ENCODE results near the gene GJA4. TPM values are rescaled to one million over a fixed set of nuclear protein-coding genes. Genes with fewer than 3 reads are reported as not detected.

Gene GJA4
- total RNA-seq, result 17.6 and 29.6 TPM in 2 replicates

DNA sequence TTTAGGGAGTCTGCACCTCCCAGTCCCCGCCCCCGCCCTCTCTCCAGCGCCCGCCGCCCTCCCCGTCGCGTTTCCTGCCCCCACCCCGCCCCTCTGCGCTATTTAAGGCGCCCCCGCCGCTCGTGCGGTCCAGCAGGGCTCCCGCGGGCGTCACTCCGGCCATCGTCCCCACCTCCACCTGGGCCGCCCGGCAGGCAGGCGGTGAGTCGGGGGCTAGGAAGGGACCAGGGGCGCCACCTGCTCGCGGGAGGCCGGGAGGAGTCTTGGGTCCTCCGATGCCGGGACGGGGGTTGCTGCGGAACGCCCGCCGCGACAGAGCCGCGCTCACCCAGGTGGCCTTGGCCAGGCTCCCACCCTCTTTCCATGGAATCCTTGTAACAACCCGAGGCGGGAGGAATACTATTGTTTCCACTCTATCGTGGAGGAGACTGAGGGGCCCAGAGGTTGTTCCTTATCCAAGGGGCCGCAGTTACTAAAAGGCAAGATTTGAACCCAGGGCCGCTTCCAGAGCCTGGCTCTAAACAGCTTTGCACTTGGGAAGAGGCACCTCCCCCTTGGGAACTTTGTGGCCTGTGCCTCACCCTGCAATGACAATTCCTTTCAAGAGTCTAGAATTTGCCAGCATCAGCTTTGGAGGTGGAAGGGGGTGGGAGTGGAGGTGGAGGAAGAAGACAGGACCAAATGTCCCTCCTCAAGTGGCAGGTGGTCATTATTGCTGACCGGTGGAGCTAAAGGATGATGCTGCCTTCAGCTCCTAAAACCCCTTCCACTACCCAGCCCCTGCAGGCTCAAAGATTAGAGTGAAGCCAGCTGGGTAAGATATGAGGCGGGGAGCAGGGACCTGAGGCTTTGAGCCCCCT is at the start of gene GJA4:
Gene GJA4, plus strand, starts transcription at position 132 of the 860 bp plus-strand sequence. CDS start 1,215 bp downstream, outside the sequence.
- no peak for DNase-seq (ENCODE audit: low read depth, low spot score)

DNA sequence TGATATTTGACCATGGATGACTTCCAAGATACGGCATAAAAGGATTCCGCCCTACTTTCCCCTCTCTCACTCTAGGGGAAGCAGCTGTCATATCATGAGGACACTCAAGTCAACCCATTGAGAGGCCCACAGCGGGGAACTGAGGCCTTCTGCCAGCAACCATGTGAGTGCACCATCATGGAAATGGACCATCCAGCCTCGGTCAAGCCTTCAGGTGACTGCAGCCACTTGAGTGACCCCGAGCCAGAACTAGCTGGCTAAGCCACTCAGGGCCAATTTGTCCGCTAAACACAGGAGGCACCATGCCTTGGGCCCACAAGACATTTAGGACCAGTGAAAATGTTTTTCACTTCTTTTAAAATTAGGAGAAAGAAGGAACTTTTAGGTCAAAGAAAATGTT is 49.0 kb upstream of the GJA4 start:
- DNase-seq (ENCODE audit: low read depth, low spot score), result no peak

GRCh38 chr1:34744851-34745250 is 47.9 kb upstream of the GJA4 start:
- no peak for DNase-seq (ENCODE audit: low read depth, low spot score)

DNA sequence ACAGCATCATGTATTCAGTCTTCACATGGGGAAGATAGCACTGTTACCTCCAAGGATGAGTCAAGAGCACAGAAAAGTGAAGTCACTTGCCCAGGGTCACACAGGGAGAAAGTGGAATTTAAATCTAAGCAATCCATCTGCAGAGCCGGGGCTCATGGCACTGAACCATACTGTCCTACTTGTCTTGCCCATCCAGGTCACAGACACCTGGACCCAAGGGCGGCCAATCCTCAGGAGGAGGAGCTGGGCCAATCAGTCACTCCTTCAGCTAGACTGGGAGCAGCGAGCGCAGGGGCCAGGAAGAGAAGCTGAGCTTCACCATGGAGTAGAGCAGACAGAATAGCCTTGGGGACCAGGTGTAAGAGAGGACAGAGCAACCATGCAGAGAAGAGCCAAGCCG is 47.1 kb upstream of the GJA4 start:
- no peak for DNase-seq (ENCODE audit: low read depth, low spot score)

- no peak for DNase-seq (ENCODE audit: low read depth, low spot score)
Observed at GRCh38 chr1:34746101-34746500, 46.7 kb upstream of the GJA4 start.

- no peak for DNase-seq (ENCODE audit: low read depth, low spot score)
Observed at GRCh38 chr1:34746785-34747637, 45.8 kb upstream of the GJA4 start.

DNA sequence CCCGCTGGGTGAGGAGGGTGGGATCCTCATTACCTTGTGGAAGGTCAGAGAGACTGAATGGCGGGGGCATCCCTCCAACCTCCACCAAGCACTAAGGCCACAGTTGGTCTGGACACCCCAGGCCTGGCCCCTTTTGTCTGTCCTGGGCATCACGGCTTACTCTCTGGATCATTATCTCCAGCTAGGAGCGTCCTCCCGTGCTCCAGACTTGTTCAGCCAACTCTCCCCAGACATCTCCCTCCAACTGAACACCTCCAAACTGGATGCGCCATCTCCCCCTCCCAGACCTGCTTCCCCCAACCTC is 45.2 kb upstream of the GJA4 start:
- DNase-seq (ENCODE audit: low read depth, low spot score), result no peak

GRCh38 chr1:34749992-34750391 is 42.8 kb upstream of the GJA4 start:
- DNase-seq (ENCODE audit: low read depth, low spot score), result no peak

DNA sequence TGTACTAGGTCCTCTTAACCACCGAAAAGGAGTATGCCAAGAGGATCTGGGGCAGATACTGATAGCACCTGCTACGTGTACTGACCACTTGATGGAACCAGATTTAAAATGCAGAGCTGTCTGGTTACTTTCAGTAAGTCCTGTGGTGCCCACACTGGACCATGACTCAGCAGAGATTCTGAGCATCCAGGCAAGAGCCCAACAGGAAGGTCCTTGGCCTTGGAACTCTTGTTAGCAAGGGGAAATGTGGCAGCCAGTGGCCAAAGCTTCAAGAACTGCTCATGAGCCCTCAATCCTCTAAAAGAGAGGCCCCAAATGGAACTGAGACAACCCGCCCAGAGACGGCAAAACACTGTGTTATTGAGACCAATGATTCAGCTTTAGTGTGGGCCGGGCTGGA is 42.2 kb upstream of the GJA4 start:
- DNase-seq (ENCODE audit: low read depth, low spot score), result no peak

- no peak for DNase-seq (ENCODE audit: low read depth, low spot score)
Observed at GRCh38 chr1:34753163-34753562, 39.6 kb upstream of the GJA4 start.

DNA sequence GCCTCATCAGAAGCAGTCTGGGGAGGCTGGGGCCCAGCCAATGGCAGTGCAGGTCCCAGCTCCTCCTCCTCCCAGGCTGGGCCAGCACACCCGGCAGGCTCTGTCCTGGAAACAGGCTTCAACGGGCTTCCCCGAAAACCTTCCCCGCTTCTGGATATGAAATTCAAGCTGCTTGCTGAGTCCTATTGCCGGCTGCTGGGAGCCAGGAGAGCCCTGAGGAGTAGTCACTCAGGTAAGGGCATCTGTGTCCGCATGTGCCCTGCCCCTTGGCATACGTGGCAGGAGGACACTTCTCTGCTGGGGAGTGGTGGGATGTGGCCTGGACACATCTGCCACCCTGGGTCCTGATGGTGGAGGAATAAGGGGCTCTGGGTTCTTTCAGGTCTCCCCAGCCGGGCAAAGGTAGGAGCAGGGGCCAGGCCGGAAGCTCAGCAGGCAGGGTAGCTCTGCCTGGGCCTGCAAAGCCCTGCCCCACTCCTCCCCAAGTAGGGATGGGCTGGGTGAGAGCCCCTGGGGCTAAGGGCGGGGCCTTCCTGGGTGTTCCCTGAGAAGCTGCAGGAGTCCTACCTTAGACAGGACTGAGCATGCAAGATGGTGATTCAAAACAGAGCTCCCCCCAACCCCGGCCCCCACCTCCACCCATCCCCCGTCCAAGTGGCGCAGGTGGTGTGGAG is 37.7 kb upstream of the GJA4 start, which contains the start of gene GJB5:
Gene GJB5, plus strand, starts transcription at position 84 of the 674 bp plus-strand sequence. CDS start 2,284 bp downstream, outside the sequence.
- no peak for DNase-seq (ENCODE audit: low read depth, low spot score)

- DNase-seq (ENCODE audit: low read depth, low spot score), result no peak
Observed at GRCh38 chr1:34755961-34756360, 36.8 kb upstream of the GJA4 start.

GRCh38 chr1:34757386-34757785 is 35.4 kb upstream of the GJA4 start:
- no peak for DNase-seq (ENCODE audit: low read depth, low spot score)

GRCh38 chr1:34758751-34759150 is 34.0 kb upstream of the GJA4 start:
- no peak for DNase-seq (ENCODE audit: low read depth, low spot score)

GRCh38 chr1:34759503-34760357 is 33.1 kb upstream of the GJA4 start, which contains the start of gene GJB4:
Gene GJB4 (plus strand): TSS chr1:34759740. CDS start chr1:34761255, 1,515 bp downstream.
- no peak for DNase-seq (ENCODE audit: low read depth, low spot score)

DNA sequence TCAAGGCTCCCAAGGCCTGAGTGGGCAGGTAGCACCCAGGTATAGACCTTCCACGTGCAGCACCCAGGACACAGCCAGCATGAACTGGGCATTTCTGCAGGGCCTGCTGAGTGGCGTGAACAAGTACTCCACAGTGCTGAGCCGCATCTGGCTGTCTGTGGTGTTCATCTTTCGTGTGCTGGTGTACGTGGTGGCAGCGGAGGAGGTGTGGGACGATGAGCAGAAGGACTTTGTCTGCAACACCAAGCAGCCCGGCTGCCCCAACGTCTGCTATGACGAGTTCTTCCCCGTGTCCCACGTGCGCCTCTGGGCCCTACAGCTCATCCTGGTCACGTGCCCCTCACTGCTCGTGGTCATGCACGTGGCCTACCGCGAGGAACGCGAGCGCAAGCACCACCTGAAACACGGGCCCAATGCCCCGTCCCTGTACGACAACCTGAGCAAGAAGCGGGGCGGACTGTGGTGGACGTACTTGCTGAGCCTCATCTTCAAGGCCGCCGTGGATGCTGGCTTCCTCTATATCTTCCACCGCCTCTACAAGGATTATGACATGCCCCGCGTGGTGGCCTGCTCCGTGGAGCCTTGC is 31.5 kb upstream of the GJA4 start:
- DNase-seq (ENCODE audit: low read depth, low spot score), result no peak

DNA sequence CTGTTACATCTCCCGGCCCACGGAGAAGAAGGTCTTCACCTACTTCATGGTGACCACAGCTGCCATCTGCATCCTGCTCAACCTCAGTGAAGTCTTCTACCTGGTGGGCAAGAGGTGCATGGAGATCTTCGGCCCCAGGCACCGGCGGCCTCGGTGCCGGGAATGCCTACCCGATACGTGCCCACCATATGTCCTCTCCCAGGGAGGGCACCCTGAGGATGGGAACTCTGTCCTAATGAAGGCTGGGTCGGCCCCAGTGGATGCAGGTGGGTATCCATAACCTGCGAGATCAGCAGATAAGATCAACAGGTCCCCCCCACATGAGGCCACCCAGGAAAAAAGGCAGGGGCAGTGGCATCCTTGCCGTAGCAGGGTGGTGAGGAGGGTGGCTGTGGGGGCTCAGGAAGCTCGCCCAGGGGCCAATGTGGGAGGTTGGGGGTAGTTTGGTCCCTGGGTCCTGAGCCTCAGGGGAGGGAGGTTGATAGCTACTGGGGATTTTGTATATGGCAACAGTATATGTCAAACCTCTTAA is 31.0 kb upstream of the GJA4 start:
- DNase-seq (ENCODE audit: low read depth, low spot score), result no peak

DNA sequence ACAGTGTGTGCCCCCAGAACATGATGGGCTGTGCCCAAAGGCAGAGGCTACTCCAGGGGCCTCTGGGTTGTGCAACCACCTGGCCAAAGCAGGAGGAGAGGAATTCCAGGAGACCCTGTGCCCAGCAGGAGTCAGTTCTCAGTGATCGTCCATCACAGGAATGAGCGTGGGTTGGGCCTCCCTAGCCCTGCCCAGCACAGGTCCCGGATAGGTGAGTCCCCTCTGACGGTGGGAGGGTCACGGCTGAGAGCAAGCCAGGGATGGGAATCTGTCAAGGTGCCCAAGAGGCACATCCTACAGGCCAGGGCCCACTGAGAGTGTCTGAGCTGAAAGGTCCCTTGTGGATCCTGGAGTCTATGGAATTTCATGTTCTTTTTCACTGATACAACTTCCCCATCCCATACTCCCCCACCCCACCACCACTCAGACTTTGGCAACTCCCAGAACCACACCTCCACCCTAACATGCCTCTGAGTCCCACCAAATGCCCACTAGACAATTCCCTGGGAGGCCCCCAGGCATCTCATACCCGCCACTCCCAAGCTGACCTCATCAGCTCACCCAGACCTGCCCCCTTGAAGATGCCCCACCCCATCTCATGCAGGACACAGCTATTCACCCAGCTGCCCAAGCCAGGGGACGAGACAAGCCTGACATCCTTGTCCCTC is 30.2 kb upstream of the GJA4 start:
- DNase-seq (ENCODE audit: low read depth, low spot score), result no peak

GRCh38 chr1:34763142-34763781 is 29.5 kb upstream of the GJA4 start:
- no peak for DNase-seq (ENCODE audit: low read depth, low spot score)

All from pulmonary artery endothelial cell (primary cell).